HEK293 (cell line): ENCODE data around the gene CXADR.

Source experiments
- CTCF ChIP-seq: fragments of 450-650 bp; formaldehyde crosslinking; IDR thresholded peaks from 2 replicates; pipeline ENCODE4 v1.5.1; 2016; ENCODE audit warnings: missing biosample characterization, missing genetic modification characterization
- MYNN ChIP-seq: fragments of 450-650 bp; formaldehyde crosslinking; IDR thresholded peaks from 2 replicates; pipeline ENCODE4 v1.5.1; 2016; ENCODE audit warnings: missing biosample characterization, missing genetic modification characterization, borderline replicate concordance
- ZNF239 ChIP-seq: fragments of 450-650 bp; formaldehyde crosslinking; IDR thresholded peaks from 2 replicates; pipeline ENCODE4 v1.5.1; 2016; ENCODE audit warnings: missing biosample characterization, missing genetic modification characterization
- TF ChIP-seq, protein P1 (sequence below): fragments of 450-650 bp; formaldehyde crosslinking; IDR thresholded peaks from 2 replicates; pipeline ENCODE4 v1.5.1; 2017; ENCODE audit warnings: missing biosample characterization, missing genetic modification characterization
- TF ChIP-seq, protein P2 (sequence below): fragments of 450-650 bp; formaldehyde crosslinking; optimal IDR thresholded peaks from 2 replicates; pipeline ENCODE3; 2016; ENCODE audit warnings: missing biosample characterization, mild to moderate bottlenecking, missing genetic modification characterization

- TF ChIP-seq CTCF (tag by site-specific recombination) (no peak), MYNN (tag by site-specific recombination) (no peak), ZNF239 (no peak)
- TF ChIP-seq, protein P1, sequence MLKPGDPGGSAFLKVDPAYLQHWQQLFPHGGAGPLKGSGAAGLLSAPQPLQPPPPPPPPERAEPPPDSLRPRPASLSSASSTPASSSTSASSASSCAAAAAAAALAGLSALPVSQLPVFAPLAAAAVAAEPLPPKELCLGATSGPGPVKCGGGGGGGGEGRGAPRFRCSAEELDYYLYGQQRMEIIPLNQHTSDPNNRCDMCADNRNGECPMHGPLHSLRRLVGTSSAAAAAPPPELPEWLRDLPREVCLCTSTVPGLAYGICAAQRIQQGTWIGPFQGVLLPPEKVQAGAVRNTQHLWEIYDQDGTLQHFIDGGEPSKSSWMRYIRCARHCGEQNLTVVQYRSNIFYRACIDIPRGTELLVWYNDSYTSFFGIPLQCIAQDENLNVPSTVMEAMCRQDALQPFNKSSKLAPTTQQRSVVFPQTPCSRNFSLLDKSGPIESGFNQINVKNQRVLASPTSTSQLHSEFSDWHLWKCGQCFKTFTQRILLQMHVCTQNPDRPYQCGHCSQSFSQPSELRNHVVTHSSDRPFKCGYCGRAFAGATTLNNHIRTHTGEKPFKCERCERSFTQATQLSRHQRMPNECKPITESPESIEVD (tag by site-specific recombination), result no peak
- TF ChIP-seq, protein P2, sequence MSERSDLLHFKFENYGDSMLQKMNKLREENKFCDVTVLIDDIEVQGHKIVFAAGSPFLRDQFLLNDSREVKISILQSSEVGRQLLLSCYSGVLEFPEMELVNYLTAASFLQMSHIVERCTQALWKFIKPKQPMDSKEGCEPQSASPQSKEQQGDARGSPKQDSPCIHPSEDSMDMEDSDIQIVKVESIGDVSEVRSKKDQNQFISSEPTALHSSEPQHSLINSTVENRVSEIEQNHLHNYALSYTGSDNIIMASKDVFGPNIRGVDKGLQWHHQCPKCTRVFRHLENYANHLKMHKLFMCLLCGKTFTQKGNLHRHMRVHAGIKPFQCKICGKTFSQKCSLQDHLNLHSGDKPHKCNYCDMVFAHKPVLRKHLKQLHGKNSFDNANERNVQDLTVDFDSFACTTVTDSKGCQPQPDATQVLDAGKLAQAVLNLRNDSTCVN (tag by site-specific recombination), result no peak
These were observed 5.3 kb upstream of the CXADR start for GRCh38 chr21:17507591-17507990.
